PC-3 (cell line): Measurements from ENCODE around the gene SSTR5.

Experiments
- EZH2 ChIP-seq: fragments of 300-600 bp; sonication (generic); IDR thresholded peaks from one replicate; pipeline ENCODE4 v1.6.1; 2017; ENCODE audit warnings: antibody characterized with exemption, mild to moderate bottlenecking, low read length; ENCODE audit not compliant: unreplicated experiment
- TF ChIP-seq, protein P1 (sequence below): fragments of 300-600 bp; sonication (generic); conservative IDR thresholded peaks from 2 replicates; pipeline ENCODE4 v1.5.1; 2017; ENCODE audit warnings: antibody characterized with exemption, low read depth, mild to moderate bottlenecking, low read length

DNA sequence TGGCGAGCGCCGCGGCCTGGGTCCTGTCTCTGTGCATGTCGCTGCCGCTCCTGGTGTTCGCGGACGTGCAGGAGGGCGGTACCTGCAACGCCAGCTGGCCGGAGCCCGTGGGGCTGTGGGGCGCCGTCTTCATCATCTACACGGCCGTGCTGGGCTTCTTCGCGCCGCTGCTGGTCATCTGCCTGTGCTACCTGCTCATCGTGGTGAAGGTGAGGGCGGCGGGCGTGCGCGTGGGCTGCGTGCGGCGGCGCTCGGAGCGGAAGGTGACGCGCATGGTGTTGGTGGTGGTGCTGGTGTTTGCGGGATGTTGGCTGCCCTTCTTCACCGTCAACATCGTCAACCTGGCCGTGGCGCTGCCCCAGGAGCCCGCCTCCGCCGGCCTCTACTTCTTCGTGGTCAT is 6.8 kb downstream of the SSTR5 start:
- TF ChIP-seq, protein P1, sequence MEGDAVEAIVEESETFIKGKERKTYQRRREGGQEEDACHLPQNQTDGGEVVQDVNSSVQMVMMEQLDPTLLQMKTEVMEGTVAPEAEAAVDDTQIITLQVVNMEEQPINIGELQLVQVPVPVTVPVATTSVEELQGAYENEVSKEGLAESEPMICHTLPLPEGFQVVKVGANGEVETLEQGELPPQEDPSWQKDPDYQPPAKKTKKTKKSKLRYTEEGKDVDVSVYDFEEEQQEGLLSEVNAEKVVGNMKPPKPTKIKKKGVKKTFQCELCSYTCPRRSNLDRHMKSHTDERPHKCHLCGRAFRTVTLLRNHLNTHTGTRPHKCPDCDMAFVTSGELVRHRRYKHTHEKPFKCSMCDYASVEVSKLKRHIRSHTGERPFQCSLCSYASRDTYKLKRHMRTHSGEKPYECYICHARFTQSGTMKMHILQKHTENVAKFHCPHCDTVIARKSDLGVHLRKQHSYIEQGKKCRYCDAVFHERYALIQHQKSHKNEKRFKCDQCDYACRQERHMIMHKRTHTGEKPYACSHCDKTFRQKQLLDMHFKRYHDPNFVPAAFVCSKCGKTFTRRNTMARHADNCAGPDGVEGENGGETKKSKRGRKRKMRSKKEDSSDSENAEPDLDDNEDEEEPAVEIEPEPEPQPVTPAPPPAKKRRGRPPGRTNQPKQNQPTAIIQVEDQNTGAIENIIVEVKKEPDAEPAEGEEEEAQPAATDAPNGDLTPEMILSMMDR = no peak
- TF ChIP-seq EZH2 = no peak
